HG02970 (cell line): ENCODE measurements around the gene MIGA1.
"Not testable (repeated sequence)": the region's sequence is repeated elsewhere in the genome, so short reads cannot be mapped to it uniquely, and the experiment has no call there.

Source experiments
- ATAC-seq: cut with Tn5 transposase; IDR thresholded peaks from one replicate; pipeline ENCODE4 v1.9.1; 2021; ENCODE audit warnings: mild to moderate bottlenecking, moderate library complexity, moderate number of reproducible peaks; ENCODE audit not compliant: unreplicated experiment, low FRiP score

Gene MIGA1, protein sequence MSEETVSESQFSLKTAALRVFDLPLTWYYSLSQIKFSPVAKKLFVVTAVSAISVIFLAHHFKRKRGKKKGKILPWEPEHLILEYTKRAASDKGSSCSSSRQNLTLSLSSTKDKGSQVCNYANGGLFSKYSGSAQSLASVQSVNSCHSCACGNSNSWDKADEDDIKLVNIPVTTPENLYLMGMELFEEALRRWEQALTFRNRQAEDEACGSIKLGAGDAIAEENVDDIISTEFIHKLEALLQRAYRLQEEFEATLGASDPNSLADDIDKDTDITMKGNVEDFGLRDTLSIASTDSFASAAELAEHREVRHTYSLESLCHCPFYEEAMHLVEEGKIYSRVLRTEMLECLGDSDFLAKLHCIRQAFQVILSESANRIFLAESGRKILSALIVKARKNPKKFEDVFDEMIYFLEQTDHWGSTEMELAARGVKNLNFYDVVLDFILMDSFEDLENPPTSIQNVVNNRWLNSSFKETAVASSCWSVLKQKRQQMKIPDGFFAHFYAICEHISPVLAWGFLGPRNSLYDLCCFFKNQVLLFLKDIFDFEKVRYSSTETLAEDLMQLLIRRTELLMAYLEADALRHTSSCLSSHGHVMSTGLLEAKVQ

DNA sequence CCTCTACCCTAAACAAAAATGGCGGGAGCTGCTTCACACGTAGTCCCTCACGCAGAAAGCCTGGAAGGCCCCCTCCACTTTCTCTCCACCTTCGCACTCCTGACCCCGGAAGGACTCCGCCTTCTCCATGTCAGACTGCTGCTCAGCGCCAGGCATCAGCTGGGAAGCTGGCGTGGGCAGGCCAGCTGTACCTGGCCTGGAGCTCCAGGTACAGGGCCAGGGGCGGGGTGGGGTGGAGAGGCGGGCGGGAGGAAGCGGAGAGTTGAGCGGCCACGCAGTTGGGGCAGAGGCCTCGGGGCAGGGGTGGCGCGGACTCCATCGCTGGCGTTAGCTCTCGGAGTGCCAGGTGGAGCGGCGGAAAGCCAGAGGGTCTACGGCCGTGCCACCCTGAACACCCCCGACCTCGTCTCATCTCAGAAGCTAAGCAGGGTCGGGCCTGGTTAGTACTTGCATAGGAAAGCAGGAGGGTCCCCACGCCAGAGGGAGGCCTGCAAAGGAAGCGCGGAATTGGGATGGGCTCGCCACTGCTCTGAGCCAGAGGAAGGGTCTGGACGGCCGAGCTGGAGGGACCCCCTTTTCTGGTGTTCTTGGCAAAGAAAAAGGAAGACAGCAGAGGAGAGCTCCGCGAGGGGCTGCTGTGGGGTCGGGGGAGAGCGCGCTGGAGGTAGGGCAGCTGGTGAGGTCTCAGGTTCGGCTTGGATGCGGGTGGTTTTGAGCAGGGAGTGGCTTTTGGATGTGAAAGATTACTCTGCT, at the start of gene MIGA1:
MIGA1 (plus strand) TSS at position 121 of the 753 bp plus-strand sequence. CDS start 3,604 bp downstream, outside the sequence.
- peak; percentile 85 for ATAC-seq

DNA sequence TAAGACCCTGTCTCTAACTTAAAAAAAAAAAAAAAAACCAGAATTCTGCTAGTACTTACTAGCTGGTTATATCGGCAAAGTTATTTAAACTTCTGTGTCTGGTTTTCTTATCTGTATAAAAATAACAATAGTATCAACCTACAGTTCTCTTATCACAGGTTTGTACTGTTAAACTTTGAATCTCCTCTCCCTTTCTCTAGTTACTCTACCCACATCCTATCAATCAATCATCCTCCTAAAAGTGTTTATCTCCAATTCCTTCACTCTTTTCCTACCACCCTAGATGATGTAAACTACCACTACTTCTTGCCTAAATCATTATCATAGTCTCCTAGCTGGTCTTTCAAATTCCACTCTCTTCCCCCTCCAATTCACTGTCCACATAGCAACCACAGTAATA, 47.4 kb upstream of the MIGA1 start:
- no peak for ATAC-seq

DNA sequence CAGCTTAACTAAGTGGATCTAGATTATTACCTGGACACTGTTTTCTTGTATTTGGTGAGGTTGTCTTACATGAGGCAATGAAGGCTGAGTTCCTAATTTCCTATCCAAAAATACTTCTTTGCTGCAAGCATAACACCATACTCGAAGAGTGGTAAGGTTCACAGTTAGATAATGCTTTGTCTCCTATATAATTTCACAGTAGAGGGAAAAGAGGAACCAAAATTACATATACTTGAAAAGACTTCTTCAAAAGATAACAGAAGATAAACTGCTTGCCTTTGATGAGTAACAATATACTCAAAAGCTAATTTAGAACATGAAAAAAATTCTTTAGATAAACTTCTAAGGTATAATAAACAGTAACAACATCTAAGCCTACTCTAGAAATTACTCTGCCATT, 40.2 kb upstream of the MIGA1 start:
- no peak for ATAC-seq

DNA sequence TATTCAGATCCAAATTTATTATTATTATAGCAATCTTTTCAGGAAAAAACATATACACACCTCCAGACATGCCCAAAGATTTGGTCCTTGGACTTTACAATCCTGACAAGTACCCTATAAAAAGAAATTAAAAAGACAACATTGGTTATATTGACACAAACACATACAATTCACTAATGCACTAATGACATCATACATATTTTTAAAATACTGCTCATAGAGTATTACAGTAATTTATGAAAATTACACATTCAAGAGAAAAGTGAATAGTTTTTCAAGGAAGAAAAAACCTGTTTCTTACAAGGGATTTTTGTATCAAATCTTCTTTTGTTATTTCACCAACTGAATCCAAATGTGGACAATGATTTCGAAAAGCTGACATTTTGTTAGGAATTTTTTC, 38.1 kb upstream of the MIGA1 start:
- ATAC-seq = no peak

DNA sequence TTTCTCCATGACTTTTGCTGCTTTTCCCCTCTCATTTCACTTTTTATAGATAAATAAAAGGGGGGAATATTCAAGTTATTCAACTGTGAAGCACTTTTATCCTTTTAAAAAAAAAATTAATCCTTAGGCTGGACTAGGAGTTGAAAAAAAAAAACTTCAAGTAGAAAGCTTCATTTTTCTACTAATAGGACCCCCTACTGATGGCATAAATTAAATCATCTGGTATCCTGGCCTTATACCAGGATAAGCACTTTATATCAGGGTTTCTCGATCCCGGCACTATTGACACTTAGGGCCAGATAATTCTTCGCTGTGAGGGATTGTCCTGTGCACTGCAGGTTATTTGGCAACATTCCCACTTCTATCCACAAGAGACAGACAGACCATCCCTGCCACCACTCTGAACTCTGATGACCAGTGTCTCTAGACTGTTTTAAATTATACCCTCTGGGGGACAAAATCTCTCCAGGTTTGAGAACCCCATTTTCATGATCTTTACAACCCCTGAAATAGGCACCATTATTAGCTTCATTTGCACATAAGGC, 37.4 kb upstream of the MIGA1 start:
- ATAC-seq = no peak

DNA sequence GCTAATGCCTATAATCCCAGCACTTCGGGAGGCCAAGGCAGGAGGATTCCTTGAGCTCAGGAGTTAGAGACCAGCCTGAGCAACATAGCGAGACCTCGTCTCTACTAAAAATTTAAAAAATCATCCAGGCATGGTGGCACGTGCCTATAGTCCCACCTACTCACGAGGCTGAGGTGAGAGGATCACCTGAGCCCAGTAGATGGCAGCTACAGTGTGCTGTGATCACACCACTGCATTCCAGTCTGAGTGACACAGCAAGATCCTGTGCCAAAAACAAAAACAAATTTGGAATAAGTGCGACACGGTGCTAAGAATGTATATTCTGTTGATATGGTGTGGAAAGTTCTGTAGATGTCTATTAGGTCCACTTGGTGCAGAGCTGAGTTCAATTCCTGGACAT, 34.9 kb upstream of the MIGA1 start:
- ATAC-seq = no peak

DNA sequence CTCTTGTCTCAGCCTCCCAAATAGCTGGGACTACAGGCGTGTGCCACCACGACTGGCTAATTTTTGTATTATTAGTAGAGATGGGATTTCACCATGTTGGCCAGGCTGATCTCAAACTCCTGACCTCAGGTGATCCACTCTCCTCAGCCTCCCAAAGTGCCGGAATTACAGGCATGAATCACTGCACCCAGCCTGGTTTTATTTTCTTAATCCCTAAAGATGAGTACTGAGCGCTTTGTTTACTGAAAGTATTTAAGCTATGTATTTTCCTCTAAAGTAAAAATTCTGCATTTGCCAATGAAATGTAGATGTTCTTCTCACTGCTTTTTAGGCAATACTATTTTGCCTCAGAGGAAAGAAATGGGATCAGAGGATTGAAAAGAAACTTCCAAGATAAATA, 30.0 kb upstream of the MIGA1 start:
- ATAC-seq = not testable (repeated sequence)

DNA sequence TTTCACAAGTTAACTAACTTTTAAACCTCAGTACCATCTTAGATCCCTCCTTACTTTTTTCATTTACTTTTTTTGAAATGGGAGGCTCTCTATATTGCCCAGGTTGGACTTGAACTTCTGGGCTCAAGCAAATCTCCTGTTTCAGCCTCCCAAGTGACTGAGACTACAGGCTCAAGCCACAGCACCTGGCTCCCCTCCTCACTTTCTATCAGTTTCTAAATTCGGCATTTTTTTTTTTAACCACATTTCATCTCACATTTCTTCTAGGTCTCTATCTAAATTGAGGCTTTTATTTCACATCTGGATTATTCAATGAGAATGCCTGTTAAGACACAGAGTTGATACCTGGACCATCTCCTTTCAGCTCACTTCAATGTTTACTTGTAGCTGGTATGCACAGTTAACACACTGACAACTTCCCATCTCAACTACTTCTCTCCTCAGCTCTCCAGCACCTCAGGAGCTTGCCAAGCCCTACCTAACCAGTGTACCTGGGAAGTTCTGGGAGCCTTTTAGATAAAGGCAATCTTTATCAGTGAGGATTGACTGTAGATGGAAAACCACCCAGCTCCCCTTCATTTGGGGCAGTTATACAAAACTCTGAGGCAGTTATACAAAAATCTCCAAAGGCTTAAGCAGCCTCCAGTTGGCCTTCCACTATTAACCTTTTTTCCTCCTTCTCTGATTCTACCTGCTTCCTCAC, 23.2 kb upstream of the MIGA1 start:
- no peak for ATAC-seq

DNA sequence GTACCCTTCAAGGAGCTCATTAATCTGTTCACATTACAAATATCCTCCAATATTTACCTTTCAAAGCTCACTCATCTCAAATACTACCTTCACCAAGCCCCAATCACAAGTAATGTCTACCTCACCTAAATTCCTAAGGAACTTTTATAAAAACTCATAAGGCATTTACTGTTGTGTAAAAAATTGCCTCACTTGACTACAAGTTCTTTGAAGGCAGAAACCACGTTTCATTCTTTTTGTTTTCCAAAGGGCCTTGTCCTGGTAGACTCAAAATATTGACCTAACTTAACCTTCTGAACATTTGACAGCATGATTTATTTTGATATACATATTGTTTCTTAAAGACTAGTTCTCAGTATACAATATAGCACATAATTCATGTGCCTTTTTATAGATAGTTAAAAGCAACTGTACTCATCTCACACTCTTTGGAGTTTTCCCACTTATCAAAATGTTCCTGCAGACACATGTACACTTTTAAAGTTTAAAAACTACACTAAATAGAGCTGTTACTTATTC, 22.3 kb upstream of the MIGA1 start:
- ATAC-seq = no peak

DNA sequence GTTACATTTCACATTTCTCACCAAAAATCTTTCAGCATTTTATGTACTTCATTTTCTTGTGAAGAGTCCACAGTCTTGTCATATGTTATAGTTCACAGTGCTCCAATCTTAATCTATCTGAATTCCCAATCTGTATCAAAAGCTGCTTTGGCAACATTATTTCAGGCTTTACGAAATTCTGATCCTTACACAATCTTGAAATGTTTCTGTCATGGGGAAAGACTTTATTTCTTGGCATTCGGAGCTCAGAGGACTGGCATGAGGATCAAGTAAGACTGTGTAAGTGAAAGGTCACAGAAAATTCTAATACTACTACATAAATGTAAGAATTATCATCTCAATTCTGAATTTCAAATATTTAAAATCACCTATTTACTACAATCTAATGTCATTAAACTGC, 21.8 kb upstream of the MIGA1 start:
- no peak for ATAC-seq

DNA sequence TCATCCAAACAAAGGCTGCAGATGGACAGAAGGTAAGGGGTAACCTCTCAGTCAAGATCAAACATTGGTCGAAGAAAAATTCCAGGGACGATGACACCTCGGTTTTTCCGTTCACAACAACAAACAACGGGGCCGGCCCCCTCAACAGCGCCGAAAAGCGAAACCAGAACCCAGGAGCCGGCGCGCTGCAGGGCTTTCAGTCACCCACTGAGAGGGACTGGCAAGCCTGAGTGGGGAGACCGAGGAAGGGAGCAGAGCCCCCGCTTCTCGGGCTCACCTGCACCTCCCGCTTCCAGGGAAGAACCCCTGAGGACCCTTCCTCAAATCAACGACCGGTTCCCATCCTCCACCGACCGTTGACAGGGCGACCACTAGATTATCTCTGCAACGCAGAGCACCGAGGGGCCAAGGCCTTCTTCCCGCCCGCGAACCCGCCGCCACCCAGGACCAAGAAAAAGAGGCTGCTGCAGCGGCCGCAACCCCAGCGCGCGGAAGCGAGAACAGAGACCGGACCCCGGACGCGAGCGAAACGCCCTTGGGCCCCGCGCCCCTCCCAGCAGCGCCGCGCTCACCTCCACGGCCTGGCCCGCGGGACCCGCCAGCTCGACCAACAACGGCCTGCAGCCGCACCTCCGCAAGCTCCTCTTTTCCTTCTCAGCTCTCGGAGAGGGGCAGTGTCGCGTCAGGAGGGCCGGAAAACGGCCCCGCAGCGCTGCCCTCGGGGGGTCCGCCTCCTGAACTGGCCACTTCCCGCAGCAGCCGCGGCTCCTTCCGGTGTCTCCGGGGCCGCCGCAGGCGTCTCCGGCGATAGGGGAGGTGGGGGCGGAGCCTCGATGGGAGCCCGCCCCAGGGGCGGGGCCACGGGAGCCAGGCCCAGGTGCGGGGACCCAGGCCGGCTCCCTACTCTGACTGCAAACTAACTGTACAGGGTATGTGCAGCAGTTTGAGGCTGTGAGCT, 20.1 kb upstream of the MIGA1 start, which contains the start of gene USP33:
USP33 (minus strand) TSS at position 782 of the 958 bp plus-strand sequence. CDS start 18,155 bp downstream, outside the sequence.
- peak; percentile 95 for ATAC-seq

DNA sequence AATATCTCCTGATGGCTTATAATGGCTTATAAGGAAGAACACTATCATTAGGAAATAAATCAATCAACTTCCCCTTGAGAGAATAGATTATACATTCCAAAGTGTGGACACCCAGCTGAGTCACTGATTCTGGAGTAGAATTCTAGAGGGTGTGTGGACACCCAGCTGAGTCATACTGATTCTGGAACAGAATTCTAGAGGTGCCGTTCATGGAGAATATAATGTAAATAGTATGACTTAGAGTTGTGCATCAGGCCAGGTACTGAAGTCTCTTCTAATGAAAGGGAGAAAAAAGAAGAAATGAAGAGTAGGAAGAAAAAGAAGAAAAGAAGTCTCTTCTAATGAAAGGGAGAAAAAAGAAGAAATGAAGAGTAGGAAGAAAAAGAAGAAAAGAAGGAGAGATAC, 17.4 kb upstream of the MIGA1 start:
- no peak for ATAC-seq

DNA sequence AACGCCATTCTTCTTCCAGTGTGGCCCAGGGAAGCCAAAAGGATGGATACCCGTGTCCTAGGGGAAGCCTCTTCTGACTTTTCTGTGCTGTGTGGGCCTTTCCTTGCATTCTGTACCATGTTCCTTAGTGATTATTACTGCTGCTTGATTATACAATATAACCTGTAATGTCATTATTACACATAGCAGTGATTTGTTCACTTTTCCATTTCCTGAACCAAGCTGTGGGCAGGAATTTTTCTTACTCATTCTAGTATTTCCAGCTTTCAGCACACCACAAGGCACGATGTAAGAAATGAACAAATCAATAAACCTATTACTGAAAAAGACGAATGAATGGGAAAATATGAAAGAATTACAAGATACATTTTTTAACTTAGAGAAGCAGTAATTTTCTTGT, 11.4 kb upstream of the MIGA1 start:
- ATAC-seq = no peak

DNA sequence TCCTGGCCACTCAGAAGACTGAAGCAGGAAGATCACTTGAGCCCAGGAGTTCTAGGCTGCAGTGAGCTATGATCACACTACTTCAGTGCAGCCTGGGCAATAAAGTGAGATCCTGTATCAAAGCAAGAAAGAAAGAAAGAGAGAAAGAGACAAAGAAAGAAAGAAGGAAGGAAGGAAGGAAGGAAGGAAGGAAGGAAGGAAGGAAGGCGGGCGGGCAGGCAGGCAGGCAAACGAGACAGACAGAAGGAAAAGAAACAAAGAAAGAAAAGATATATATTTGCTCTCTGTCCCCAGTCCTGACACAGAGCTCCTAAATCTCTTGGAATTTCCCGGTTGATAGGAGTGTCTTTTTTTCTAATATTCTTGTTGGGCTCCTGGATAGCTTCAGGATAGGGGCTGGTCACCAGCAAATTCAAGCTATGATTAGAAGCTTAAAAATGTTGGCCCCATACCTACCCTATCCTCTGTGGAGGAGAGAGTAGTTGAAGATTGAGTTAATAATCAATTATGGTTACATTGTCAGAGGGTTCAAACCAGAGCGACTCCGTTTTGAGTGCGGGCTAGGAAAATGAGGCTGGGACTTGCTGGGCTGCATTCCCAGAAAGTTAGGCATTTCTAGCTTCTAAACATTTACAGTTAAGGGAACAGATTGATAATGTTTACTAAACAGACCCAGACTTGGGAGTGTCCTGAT, 3.3 kb upstream of the MIGA1 start:
- ATAC-seq = no peak

DNA sequence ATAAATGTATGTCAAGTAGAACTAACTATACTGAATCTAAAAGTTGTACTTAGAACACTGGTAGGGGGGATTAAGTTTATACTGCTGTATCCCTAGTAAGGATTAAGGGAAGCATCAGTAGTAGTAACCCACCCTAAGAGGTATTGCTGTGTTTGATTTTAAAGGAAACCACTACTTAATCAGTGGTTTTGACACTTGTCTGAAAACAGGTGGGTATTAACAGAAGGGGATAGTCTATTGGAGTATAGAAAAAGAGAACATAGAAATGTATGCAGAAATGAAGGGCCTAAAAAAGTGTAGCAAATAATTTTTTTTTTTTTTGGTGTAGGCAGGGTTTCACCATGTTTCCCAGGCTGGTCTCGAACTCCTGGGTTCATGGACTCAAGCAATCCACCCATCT, 2.2 kb downstream of the MIGA1 start:
- ATAC-seq = no peak

DNA sequence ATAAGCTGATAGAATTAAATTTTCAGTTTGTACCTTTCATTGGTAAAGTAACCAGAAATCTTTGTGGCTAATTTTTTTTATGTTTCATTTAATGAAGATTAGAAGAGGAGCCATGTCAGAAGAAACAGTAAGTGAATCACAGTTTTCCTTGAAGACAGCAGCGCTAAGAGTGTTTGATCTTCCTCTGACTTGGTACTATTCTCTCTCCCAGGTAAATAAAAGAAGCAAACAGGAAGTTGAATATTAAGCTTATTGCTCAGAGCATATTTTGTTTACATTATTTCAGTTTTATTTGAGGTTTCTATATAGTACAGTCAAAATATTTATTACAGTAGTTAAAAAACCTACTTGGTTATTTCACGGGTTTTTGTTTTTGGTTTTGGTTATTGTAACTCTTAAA, 3.7 kb downstream of the MIGA1 start:
- ATAC-seq = no peak

DNA sequence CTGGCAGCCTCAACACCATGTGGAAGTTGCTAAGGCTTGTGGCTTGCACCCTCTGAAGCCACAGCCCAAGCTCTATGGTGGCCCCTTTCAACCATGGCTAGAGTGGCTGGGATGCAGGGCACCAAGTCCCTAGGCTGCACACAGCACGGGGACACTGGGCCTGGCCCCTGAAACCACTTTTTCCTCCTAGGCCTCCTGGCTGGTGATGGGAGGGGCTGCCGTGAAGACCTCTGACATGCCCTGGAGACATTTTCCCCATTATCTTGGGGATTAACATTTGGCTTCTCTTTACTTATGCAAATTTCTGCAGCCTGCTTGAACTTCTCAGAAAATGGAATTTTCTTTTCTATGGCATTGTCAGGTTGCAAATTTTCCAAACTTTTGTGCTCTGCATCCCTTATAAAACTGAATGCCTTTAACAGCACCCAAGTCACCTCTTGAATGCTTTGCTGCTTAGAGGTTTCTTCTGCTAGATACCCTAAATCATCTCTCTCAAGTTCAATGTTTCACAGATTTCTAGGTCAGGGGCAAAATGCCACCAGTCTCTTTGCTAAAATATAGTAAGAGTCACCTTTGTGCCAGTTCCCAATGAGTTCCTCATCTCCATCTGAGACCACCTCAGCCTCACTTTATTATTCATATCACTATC, 6.8 kb downstream of the MIGA1 start:
- ATAC-seq = not testable (repeated sequence)

DNA sequence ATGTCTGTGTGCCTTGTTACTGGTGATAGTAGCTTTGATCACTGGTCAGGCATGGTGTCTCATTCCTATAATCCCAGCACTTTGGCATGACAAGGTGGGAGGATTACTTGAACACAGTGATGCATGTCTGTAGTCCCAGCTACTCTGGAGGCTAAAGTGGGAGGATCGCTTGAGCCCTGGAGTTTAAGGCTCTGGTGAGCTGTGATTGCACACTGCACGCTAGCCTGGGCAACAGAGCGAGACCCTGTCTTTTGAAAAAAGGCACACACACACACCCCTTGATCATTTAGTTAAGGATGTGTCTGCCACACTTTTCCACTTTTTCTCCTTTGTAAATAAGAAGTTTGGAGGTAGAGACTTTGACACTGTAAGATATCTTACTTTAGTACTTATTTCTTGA, 15.1 kb downstream of the MIGA1 start:
- ATAC-seq = no peak
